IMR-90 (cell line): Measurements from ENCODE around the gene ZNF524. TPM values are rescaled to one million over a fixed set of nuclear protein-coding genes. Genes with fewer than 3 reads are reported as not detected.

Source experiments
- ATAC-seq: fragments of 200-7000 bp; cut with Tn5 transposase; 2 replicates; pipeline ENCODE4 v1.9.1; 2020; ENCODE audit warnings: low read depth, mild to moderate bottlenecking, moderate library complexity
- BruUV-seq: library from RNA; stranded (reverse); fragments of 400-500 nt; replicated peaks from 2 replicates; lab custom pipeline; 2021; lab: Mats Ljungman, UMichigan
- CTCF ChIA-PET: fragments of 300-600 bp; formaldehyde crosslinking; extraction: SDS; loops from one replicate; lab custom pipeline; 2021; ENCODE audit warnings: antibody characterized with exemption; lab: Yijun Ruan, JAX
- POLR2A ChIA-PET: fragments of 300-600 bp; sonication (Branson Sonifier 250); formaldehyde crosslinking; loops from one replicate; lab custom pipeline; 2022; ENCODE audit warnings: antibody characterized with exemption; ENCODE audit not compliant: unreplicated experiment; lab: Charles Lee
- DNase-seq: peaks from one replicate; pipeline ENCODE4 v3.0.0; 2013
- H2AFZ ChIP-seq: replicated peaks from 2 replicates; pipeline ENCODE3; 2013; ENCODE audit warnings: low read length, mild to moderate bottlenecking; ENCODE audit not compliant: poor library complexity
- H2AK5ac ChIP-seq: 2 replicates; pipeline ENCODE4 v1.6.1; 2013; ENCODE audit warnings: low read depth, low read length, inconsistent platforms
- H2AK9ac ChIP-seq: replicated peaks from 2 replicates; pipeline ENCODE3; 2013; ENCODE audit warnings: mild to moderate bottlenecking, low read depth, low read length, moderate library complexity; ENCODE audit not compliant: poor library complexity
- H2BK120ac ChIP-seq: 2 replicates; pipeline ENCODE4 v1.6.1; 2013; ENCODE audit warnings: low read depth, low read length, inconsistent platforms
- H2BK15ac ChIP-seq: 3 replicates; pipeline ENCODE4 v1.6.1; 2013; ENCODE audit warnings: low read depth, low read length, inconsistent platforms
- H2BK20ac ChIP-seq: 2 replicates; pipeline ENCODE4 v1.6.1; 2013; ENCODE audit warnings: low read depth, mild to moderate bottlenecking, inconsistent platforms, low read length, moderate library complexity
- H2BK5ac ChIP-seq: 2 replicates; pipeline ENCODE4 v1.6.1; 2013; ENCODE audit warnings: mild to moderate bottlenecking, low read depth, low read length, inconsistent platforms; ENCODE audit not compliant: poor library complexity, severe bottlenecking
- H3K14ac ChIP-seq: replicated peaks from 2 replicates; pipeline ENCODE4 v1.6.1; 2013; ENCODE audit warnings: low read depth, low read length, inconsistent platforms
- H3K18ac ChIP-seq: 2 replicates; pipeline ENCODE4 v1.6.1; 2013; ENCODE audit warnings: low read depth, low read length, control low read depth
- H3K23ac ChIP-seq: 2 replicates; pipeline ENCODE4 v1.6.1; 2013; ENCODE audit warnings: low read depth, low read length, inconsistent platforms
- H3K27ac ChIP-seq: 2 replicates; pipeline ENCODE4 v1.5.1; 2013; ENCODE audit warnings: mild to moderate bottlenecking, control low read depth, low read length; ENCODE audit not compliant: insufficient read depth
- H3K27me3 ChIP-seq: 2 replicates; pipeline ENCODE4 v1.6.1; 2013; ENCODE audit warnings: low read length; ENCODE audit not compliant: control insufficient read depth, insufficient read depth
- H3K36me3 ChIP-seq: 2 replicates; pipeline ENCODE4 v1.6.1; 2013; ENCODE audit warnings: low read length, mixed read lengths; ENCODE audit not compliant: control insufficient read depth, insufficient read depth
- H3K4ac ChIP-seq: 2 replicates; pipeline ENCODE4 v1.6.1; 2013; ENCODE audit warnings: low read depth, low read length, inconsistent platforms
- H3K4me1 ChIP-seq: 2 replicates; pipeline ENCODE4 v1.6.1; 2013; ENCODE audit warnings: low read length, mixed read lengths; ENCODE audit not compliant: control insufficient read depth, insufficient read depth
- H3K4me2 ChIP-seq: 2 replicates; pipeline ENCODE4 v1.6.1; 2013; ENCODE audit warnings: low read depth, mild to moderate bottlenecking, control low read depth, low read length, moderate library complexity
- H3K4me3 ChIP-seq: 2 replicates; pipeline ENCODE4 v1.5.1; 2013; ENCODE audit warnings: low read depth, mild to moderate bottlenecking, control low read depth, low read length, moderate library complexity; ENCODE audit not compliant: insufficient read depth
- H3K56ac ChIP-seq: 2 replicates; pipeline ENCODE4 v1.6.1; 2013; ENCODE audit warnings: low read length, inconsistent platforms; ENCODE audit not compliant: insufficient read depth; ENCODE audit errors: extremely low read depth
- H3K79me1 ChIP-seq, 2 experiments: 2 replicates each; pipeline ENCODE4 v1.6.1; 2013; ENCODE audit warnings: low read length in 2 of 2, inconsistent platforms in 1 of 2, low read depth in 1 of 2
- H3K9ac ChIP-seq: 2 replicates; pipeline ENCODE4 v1.6.1; 2013; ENCODE audit warnings: low read depth, low read length, control low read depth
- H3K9me1 ChIP-seq: 2 replicates; pipeline ENCODE4 v1.6.1; 2013; ENCODE audit warnings: low read length, inconsistent platforms; ENCODE audit not compliant: insufficient read depth
- H3K9me3 ChIP-seq: 2 replicates; pipeline ENCODE4 v1.6.1; 2013; ENCODE audit warnings: low read length; ENCODE audit not compliant: control insufficient read depth, insufficient read depth
- H4K20me1 ChIP-seq: 2 replicates; pipeline ENCODE4 v1.6.1; 2013; ENCODE audit warnings: low read length, inconsistent platforms; ENCODE audit not compliant: insufficient read depth
- H4K5ac ChIP-seq: 2 replicates; pipeline ENCODE4 v1.6.1; 2013; ENCODE audit warnings: mild to moderate bottlenecking, low read depth, low read length, control low read depth
- H4K8ac ChIP-seq, 2 experiments: 2 replicates each; pipeline ENCODE4 v1.6.1; 2013; ENCODE audit warnings: low read depth in 2 of 2, low read length in 2 of 2, control low read depth in 1 of 2, inconsistent platforms in 1 of 2
- H4K91ac ChIP-seq: 2 replicates; pipeline ENCODE4 v1.6.1; 2013; ENCODE audit warnings: low read depth, low read length, inconsistent platforms; ENCODE audit not compliant: insufficient read depth
- BHLHE40 ChIP-seq: fragments of 150-350 bp; IDR thresholded peaks from 2 replicates; pipeline ENCODE4 v1.6.1; 2016; ENCODE audit warnings: mild to moderate bottlenecking, low read depth, low read length
- CEBPB ChIP-seq: IDR thresholded peaks from 2 replicates; pipeline ENCODE4 v1.6.1; 2012; ENCODE audit warnings: low read depth, low read length, improper control_type of control experiment
- CHD1 ChIP-seq: IDR thresholded peaks from 2 replicates; pipeline ENCODE4 v1.6.1; 2012; ENCODE audit warnings: low read depth, low read length, improper control_type of control experiment
- ELK1 ChIP-seq: fragments of 150-350 bp; IDR thresholded peaks from 2 replicates; pipeline ENCODE4 v1.6.1; 2016; ENCODE audit warnings: low read depth, mild to moderate bottlenecking, low read length, moderate library complexity, borderline replicate concordance
- FOS ChIP-seq: fragments of 150-350 bp; IDR thresholded peaks from 2 replicates; pipeline ENCODE4 v1.6.1; 2016; ENCODE audit warnings: low read depth, low read length
- MAFK ChIP-seq: IDR thresholded peaks from 2 replicates; pipeline ENCODE4 v1.6.1; 2012; ENCODE audit warnings: low read depth, low read length, improper control_type of control experiment
- MAZ ChIP-seq: IDR thresholded peaks from 2 replicates; pipeline ENCODE4 v1.6.1; 2012; ENCODE audit warnings: low read depth, mild to moderate bottlenecking, low read length, improper control_type of control experiment, moderate library complexity, borderline replicate concordance
- MXI1 ChIP-seq: IDR thresholded peaks from 2 replicates; pipeline ENCODE4 v1.6.1; 2012; ENCODE audit warnings: low read depth, mild to moderate bottlenecking, low read length, moderate library complexity, borderline replicate concordance
- NFE2L2 ChIP-seq: fragments of 150-350 bp; IDR thresholded peaks from 2 replicates; pipeline ENCODE4 v1.6.1; 2016; ENCODE audit warnings: low read depth, mild to moderate bottlenecking, low read length
- POLR2A ChIP-seq: IDR thresholded peaks from 2 replicates; pipeline ENCODE4 v1.6.1; 2012; ENCODE audit warnings: mild to moderate bottlenecking, low read depth, low read length
- RAD21 ChIP-seq: IDR thresholded peaks from 2 replicates; pipeline ENCODE4 v1.6.1; 2012; ENCODE audit warnings: low read length, improper control_type of control experiment
- RCOR1 ChIP-seq: IDR thresholded peaks from 2 replicates; pipeline ENCODE4 v1.6.1; 2012; ENCODE audit warnings: mild to moderate bottlenecking, low read length, improper control_type of control experiment; ENCODE audit not compliant: insufficient replicate concordance
- RFX5 ChIP-seq: IDR thresholded peaks from 2 replicates; pipeline ENCODE4 v1.8.0; 2012; ENCODE audit warnings: low read depth, mild to moderate bottlenecking, low read length, moderate library complexity
- SMC3 ChIP-seq: fragments of 150-350 bp; IDR thresholded peaks from 2 replicates; pipeline ENCODE4 v1.6.1; 2016; ENCODE audit warnings: low read depth, mild to moderate bottlenecking, antibody characterized with exemption, low read length, moderate library complexity
- WGBS, 2 experiments: methylation state at CpG; one replicate each; pipeline versions ENCODE4 v1.1.5 to v1.1.7; 2013; ENCODE audit warnings: missing lambda C conversion rate in 2 of 2; ENCODE audit not compliant: insufficient read length in 1 of 2; ENCODE audit errors: extremely low coverage in 2 of 2; 5-methylcytosine and 5-hydroxymethylcytosine counted together
- dilution Hi-C: fragments of 300-500 bp; cut with HindIII; formaldehyde crosslinking; loops from one replicate; pipeline ENCODE4 v1.14.3; 2018; ENCODE audit warnings: low sequenced_read_pairs; ENCODE audit not compliant: unreplicated experiment
- in situ Hi-C: fragments of 300-500 bp; cut with MboI; formaldehyde crosslinking; loops from 3 replicates; pipeline ENCODE4 v1.14.3; 2019; ENCODE audit warnings: low sequenced_read_pairs, inconsistent platforms, mixed read lengths
- intact Hi-C: fragments of 100-400 bp; cut with micrococcal nuclease; formaldehyde crosslinking; loops from 2 replicates; pipeline ENCODE4 v1.10.0; 2022
- polyA plus RNA-seq, 3 experiments: library from polyadenylated mRNA; depleted of rRNA; stranded (reverse); fragments of >200 nt; gene quantifications; 2 replicates each; pipeline ENCODE4 v1.2.3, GENCODE V29; 2012; ENCODE audit warnings: low replicate concordance in 1 of 3
- total RNA-seq: library from RNA; depleted of rRNA; stranded (reverse); fragments of >200 nt; gene quantifications from 2 replicates; pipeline ENCODE4 v1.2.3, GENCODE V29; 2012
- TF ChIP-seq, protein P1 (sequence below): fragments of 150-350 bp; IDR thresholded peaks from 2 replicates; pipeline ENCODE4 v1.6.1; 2017; ENCODE audit warnings: mild to moderate bottlenecking, antibody characterized with exemption, low read length, low read depth
- TF ChIP-seq, protein P2 (sequence below): conservative IDR thresholded peaks from 2 replicates; pipeline ENCODE4 v1.5.1; 2012; ENCODE audit warnings: mild to moderate bottlenecking, low read depth, low read length, improper control_type of control experiment

ZNF524 gene
- total and polyA plus RNA-seq, 2 of the 4 experiments (the other 2 are of a cell fraction) = 2.3 to 6.6 TPM

- H2AFZ ChIP-seq = peak overlapping the region; percentile 81
- H3K27ac ChIP-seq = peak overlapping the region; percentile 73
- no peak for DNase-seq
- H3K4me1 ChIP-seq = peaks cover 5% of the 10 kb centered on the region; the same call in 1 of the 2 replicates
- H3K27me3 ChIP-seq = no peaks in the 10 kb centered on the region
- intact Hi-C loops (loop anchor here (1.0 to 2.0 kb wide), 2 partner anchors 89 to 146 kb away; partner anchors contain the start of gene ISOC2), dilution Hi-C loops (no loop called here), in situ Hi-C loops (loop anchor here (5.0 kb wide), 1 partner anchor 89 kb away; no protein-coding TSS in a partner anchor)
- H3K79me1 ChIP-seq = peaks cover 34 to 63% of the 10 kb centered on the region in 2 experiments
- H4K91ac ChIP-seq = peak overlapping the region; percentile 72
- H2BK20ac ChIP-seq = no peak overlapping the region
- H3K36me3 ChIP-seq = peaks cover 17% of the 10 kb centered on the region
- no peak overlapping the region for H4K5ac ChIP-seq
- H3K4me3 ChIP-seq = peak overlapping the region; percentile 76
- peak overlapping the region; percentile 65 for H3K14ac ChIP-seq
- H3K23ac ChIP-seq = peak overlapping the region; percentile 75
- H2BK120ac ChIP-seq = no peak overlapping the region
- H2AK9ac ChIP-seq = peak overlapping the region; percentile 75
- H3K56ac ChIP-seq = 0 out of 2 replicates have a peak overlapping the region, but pooled peaks have one; percentile 13
- H3K4ac ChIP-seq = peak overlapping the region; percentile 53
- no peak for TF ChIP-seq MAZ
- TF ChIP-seq SMC3 = no peak
- TF ChIP-seq ELK1 = no peak
- TF ChIP-seq RAD21 = no peak
- TF ChIP-seq, protein P1, sequence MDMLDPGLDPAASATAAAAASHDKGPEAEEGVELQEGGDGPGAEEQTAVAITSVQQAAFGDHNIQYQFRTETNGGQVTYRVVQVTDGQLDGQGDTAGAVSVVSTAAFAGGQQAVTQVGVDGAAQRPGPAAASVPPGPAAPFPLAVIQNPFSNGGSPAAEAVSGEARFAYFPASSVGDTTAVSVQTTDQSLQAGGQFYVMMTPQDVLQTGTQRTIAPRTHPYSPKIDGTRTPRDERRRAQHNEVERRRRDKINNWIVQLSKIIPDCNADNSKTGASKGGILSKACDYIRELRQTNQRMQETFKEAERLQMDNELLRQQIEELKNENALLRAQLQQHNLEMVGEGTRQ = no peak
- TF ChIP-seq POLR2A = no peak
- no peak for TF ChIP-seq MAFK
- no peak for TF ChIP-seq MXI1
- TF ChIP-seq FOS = no peak
- no peak for TF ChIP-seq CEBPB
- TF ChIP-seq, protein P2, sequence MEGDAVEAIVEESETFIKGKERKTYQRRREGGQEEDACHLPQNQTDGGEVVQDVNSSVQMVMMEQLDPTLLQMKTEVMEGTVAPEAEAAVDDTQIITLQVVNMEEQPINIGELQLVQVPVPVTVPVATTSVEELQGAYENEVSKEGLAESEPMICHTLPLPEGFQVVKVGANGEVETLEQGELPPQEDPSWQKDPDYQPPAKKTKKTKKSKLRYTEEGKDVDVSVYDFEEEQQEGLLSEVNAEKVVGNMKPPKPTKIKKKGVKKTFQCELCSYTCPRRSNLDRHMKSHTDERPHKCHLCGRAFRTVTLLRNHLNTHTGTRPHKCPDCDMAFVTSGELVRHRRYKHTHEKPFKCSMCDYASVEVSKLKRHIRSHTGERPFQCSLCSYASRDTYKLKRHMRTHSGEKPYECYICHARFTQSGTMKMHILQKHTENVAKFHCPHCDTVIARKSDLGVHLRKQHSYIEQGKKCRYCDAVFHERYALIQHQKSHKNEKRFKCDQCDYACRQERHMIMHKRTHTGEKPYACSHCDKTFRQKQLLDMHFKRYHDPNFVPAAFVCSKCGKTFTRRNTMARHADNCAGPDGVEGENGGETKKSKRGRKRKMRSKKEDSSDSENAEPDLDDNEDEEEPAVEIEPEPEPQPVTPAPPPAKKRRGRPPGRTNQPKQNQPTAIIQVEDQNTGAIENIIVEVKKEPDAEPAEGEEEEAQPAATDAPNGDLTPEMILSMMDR = no peak
- TF ChIP-seq CHD1 = no peak
- no peak for TF ChIP-seq BHLHE40
- TF ChIP-seq RCOR1 = no peak
- no peak for TF ChIP-seq RFX5
- TF ChIP-seq NFE2L2 = no peak
- H3K9me3 ChIP-seq = peaks cover 5% of the 10 kb centered on the region; the same call in 1 of the 2 replicates
- H4K8ac ChIP-seq = peak overlapping the region in 1 of 2 experiments; percentile 52; a peak in 2 of 4 replicates
- BruUV-seq = TSS peak; percentile 22
- H3K4me2 ChIP-seq = peak overlapping the region; percentile 97
- peak overlapping the region; percentile 27 for H2BK5ac ChIP-seq
- 38% methylated on average over 5 of the region's 12 CpGs; no CpG with 5 or more reads in 1 of the 2 experiments for WGBS, 2 experiments
- ChIA-PET POLR2A (interaction anchor here (1.1 kb wide), 1 partner anchor 31 kb away, joined by 4 read pairs; no protein-coding TSS in a partner anchor), CTCF (interaction anchor here (0.6 to 2.3 kb wide), 8 partner anchors 13 to 245 kb away, joined by 3 to 11 read pairs (median 6); partner anchors contain the start of genes U2AF2 and ZNF784)
- H2AK5ac ChIP-seq = peak overlapping the region; percentile 94
- peaks cover 24% of the 10 kb centered on the region for H4K20me1 ChIP-seq
- peaks cover 4% of the 10 kb centered on the region; the same call in 1 of the 2 replicates for H3K9me1 ChIP-seq
- ATAC-seq = no peak
- H3K18ac ChIP-seq = no peak overlapping the region
- H2BK15ac ChIP-seq = no peak overlapping the region
- H3K9ac ChIP-seq = peak overlapping the region; percentile 81
These were observed 6.3 kb downstream of the ZNF524 start for GRCh38 chr19:55606471-55606787.
